ENCODE data around the gene SYNJ1. TPM values are rescaled to one million over a fixed set of nuclear protein-coding genes. Genes with fewer than 3 reads are reported as not detected.
A peak's percentile ranks its signal among the peaks of the same experiment; 100 is the strongest.
"Not testable (repeated sequence)": the region's sequence is repeated elsewhere in the genome, so short reads cannot be mapped to it uniquely, and the experiment has no call there.

SYNJ1 gene
- total RNA-seq, 1 donor from 2014 or later = 13.1 TPM

- DNase-seq (ENCODE audit: low read depth) = no peak
These were observed 29.5 kb downstream of the SYNJ1 start for GRCh38 chr21:32698286-32698685.

GRCh38 chr21:32695482-32695881 lies 32.3 kb downstream of the SYNJ1 start:
- not testable (repeated sequence) for DNase-seq (ENCODE audit: low read depth)

DNA sequence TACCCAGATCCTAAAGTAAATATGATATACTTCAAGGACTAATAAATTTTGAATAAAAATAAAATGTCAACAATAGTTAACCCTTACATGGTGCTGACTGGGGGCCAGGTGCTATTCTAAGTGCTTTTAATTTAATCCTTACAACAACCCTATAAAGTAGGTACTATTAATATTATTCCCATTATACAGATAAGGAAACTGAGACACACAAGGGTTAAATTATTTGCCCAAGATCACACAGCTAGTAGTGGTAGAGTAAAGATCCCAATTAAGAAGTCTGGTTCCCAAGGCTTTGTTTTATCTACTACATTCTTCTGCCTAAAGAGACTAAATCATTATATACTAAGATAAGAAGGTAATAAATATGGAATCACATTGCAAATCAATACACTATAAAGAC lies 34.2 kb downstream of the SYNJ1 start:
- DNase-seq (ENCODE audit: low read depth) = no peak

- no peak for DNase-seq (ENCODE audit: low read depth)
These were observed 37.7 kb downstream of the SYNJ1 start for GRCh38 chr21:32690085-32690484.

- DNase-seq (ENCODE audit: low read depth) = peak; percentile 4
These were observed 40.0 kb downstream of the SYNJ1 start for GRCh38 chr21:32687643-32688345.

- peak; percentile 74 for DNase-seq (ENCODE audit: low read depth)
These were observed 44.9 kb downstream of the SYNJ1 start for GRCh38 chr21:32682696-32683474.

DNA sequence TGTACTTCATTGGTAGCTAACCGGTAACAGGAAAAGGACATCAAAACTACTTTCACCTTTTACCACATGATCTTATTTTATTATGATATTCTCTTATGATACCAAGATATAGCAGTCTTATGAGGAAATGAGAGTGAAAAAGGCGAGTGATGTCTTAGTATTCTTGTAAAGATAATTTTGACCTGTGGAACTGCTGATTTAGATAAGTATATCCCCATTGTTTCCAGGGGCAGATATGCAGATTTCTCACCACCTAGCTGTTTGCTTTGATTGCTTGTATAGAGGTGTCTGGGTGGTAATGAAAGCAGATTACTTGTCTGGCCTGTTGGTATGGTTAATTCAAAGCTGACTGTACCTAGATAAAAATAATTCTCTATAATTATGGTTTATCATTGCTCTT lies 53.1 kb downstream of the SYNJ1 start:
- no peak for DNase-seq (ENCODE audit: low read depth)

- DNase-seq (ENCODE audit: low read depth) = no peak
These were observed 53.8 kb downstream of the SYNJ1 start for GRCh38 chr21:32674038-32674437.

DNA sequence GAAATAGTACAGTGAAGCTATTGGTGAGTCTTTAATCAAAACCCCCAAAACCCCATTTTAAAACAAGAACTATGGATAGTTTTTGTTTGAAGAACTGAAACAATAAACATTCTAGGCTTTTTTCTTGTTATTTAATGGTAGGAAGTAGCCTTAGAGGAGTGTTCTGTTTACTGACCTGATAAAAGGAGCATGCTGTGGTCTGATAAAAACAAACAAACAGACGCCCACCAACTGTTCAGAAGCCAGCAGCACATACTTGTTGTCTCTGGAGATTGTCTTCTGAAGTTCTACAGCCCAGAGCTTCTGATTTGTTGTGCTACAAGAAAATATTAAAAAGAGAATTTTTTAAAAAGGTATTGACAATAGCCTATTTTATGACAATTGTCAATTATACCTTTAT lies 61.6 kb downstream of the SYNJ1 start:
- DNase-seq (ENCODE audit: low read depth) = no peak

DNA sequence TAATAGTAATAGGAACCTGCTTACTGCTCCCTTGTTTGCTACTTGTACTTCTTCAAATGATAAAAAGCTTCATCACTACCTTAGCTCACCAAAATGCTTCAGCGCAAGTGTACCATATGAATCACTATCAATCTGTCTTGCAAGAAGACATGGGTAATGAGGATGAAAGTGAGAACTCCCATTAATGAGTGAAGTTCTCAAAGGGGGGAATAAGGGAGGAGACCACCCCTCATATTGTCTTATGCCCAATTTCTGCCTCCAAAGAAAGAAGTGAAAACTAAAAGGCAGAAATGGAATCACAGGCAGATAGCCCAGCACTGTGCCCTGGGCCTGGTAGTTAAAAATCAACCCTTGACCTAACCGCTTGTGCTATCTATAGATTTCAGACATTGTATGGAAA lies 63.7 kb downstream of the SYNJ1 start:
- DNase-seq (ENCODE audit: low read depth) = not testable (repeated sequence)

GRCh38 chr21:32661981-32662380 lies 65.8 kb downstream of the SYNJ1 start:
- DNase-seq (ENCODE audit: low read depth) = not testable (repeated sequence)

GRCh38 chr21:32661026-32661782 lies 66.6 kb downstream of the SYNJ1 start:
- DNase-seq (ENCODE audit: low read depth) = peak; percentile 7

GRCh38 chr21:32658524-32658923 lies 69.3 kb downstream of the SYNJ1 start:
- DNase-seq (ENCODE audit: low read depth) = no peak

DNA sequence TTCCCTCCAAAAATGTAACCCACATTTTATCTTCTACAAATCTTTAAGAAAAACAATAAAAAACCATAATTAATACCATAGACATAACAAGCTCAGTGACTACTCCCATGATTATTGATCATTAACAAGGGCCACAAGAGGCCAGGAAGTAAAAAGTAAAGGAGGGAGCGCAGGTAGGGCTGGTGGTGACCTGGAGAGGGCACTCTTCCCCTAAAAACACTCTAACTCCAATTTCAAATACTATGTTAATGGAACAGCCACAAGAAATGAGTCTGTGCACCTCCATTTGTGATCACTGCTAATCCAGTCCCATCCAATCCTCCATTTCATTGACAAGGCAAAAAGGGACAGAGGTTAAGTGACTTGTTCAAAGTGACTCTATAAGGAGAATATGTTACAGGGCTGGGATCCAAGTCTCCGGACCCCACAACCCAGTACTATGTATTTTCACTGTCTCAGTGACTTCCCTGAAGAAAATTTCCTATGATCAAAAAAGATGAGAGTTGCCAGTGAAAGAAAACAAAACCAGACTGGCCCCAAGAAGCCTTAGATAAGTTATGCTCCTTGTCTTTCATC lies 74.4 kb downstream of the SYNJ1 start:
- peak; percentile 47 for DNase-seq (ENCODE audit: low read depth)

- no peak for DNase-seq (ENCODE audit: low read depth)
These were observed 79.6 kb downstream of the SYNJ1 start for GRCh38 chr21:32648165-32648564.

DNA sequence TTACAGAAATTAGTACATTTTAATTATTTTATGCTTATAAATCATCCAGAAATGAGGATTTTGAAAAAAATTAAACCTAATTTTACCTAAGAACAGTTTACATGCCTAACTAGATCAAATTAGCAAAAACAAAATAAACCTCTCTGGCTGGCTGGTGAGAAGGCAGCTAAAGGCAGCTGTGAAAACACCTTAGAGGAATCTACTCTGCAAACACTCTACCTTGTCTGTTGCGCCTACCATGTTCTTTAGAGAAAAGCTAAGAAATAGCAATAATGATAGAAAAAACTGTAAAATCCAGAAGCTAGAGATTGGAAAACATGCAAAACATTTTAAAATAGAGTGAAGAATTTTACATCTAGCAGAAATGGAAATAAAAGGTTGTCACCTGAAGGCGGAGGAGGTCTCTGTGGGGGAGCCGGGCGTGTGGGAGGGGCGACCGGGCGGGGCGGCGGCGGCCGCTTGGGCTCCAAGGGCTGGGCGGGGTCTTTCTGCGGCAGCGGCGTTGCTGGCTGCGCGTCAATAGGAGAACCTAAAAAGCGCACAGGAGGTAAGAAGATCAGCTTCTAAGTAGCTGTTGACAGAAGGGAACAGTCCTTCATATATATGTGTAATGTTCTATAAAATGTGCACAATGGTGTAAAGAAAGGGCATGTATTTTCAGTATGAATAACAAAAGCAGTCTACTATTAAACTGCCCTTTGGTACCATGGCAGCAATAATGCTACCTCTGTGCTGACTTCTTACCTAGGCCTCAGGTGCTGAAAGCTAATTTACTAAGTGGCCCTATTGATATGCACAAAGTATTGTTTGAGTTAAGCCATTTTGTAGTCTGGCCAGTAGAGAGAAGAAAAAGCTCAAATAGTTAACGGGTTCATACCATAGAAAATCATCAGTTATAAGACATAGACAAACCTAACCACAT lies 82.3 kb downstream of the SYNJ1 start:
- DNase-seq (ENCODE audit: low read depth) = no peak

GRCh38 chr21:32641710-32642698 lies 85.8 kb downstream of the SYNJ1 start:
- DNase-seq (ENCODE audit: low read depth) = peak; percentile 92

GRCh38 chr21:32626621-32627196 lies 101.1 kb downstream of the SYNJ1 start:
- DNase-seq (ENCODE audit: low read depth) = no peak

DNA sequence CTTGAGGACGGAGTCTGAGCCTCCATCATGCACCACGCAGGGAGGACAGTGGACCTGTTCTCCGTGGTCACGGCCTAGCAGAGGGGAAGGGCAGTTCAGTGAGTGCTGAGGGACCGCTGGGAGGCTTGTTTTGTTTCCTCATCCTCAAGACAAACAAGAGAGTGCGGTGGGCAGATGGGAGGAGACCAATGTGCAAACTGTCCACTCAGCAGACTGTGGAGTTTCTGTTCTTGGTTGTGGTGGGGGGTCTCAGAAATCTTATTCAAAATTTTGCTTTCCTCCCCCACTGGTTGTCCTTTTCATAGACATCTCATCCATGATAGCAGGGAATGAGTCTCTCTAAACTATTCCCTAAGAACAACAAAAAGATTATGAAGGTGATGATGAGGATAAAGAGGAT lies 109.6 kb downstream of the SYNJ1 start:
- DNase-seq (ENCODE audit: low read depth) = not testable (repeated sequence)

Data from renal cortical epithelial cell (primary cell).